ENCODE data around the gene TMEM141. TPM values are rescaled to one million over a fixed set of nuclear protein-coding genes. Genes with fewer than 3 reads are reported as not detected.
A peak's percentile ranks its signal among the peaks of the same experiment; 100 is the strongest.

Gene TMEM141
- total RNA-seq, 4 donors from 2014 or later: 43.1 to 88.1 (median 70.9) TPM

- TF ChIP-seq CTCF (IDR thresholded peaks at IDR 0.05): no peak
- DNase-seq (ENCODE audit: low spot score): peak; percentile 13
Observed at GRCh38 chr9:136806067-136806466, 14.9 kb downstream of the TMEM141 start.

GRCh38 chr9:136806631-136807201 is 15.6 kb downstream of the TMEM141 start:
- ATAC-seq (ENCODE audit: low FRiP score) (no peak), DNase-seq (ENCODE audit: low spot score) (peak; percentile 9)
- no peak for TF ChIP-seq CTCF (IDR thresholded peaks at IDR 0.05)

More at GRCh38 chr9:136806067-136806466, 14.9 kb downstream of the TMEM141 start:
- no peak for ATAC-seq (ENCODE audit: low FRiP score)

- ATAC-seq (ENCODE audit: low FRiP score): peak; percentile 87
- peak; percentile 20 for DNase-seq (ENCODE audit: low spot score)
- no peak for TF ChIP-seq CTCF (IDR thresholded peaks at IDR 0.05)
Observed at GRCh38 chr9:136807281-136808074, 16.3 kb downstream of the TMEM141 start, which contains the start of gene RABL6. RABL6 (plus strand) TSS chr9:136807948; CDS start chr9:136808197, 249 bp downstream.

- DNase-seq (ENCODE audit: low spot score) (no peak), ATAC-seq (ENCODE audit: low FRiP score) (peak; percentile 37)
- TF ChIP-seq CTCF (IDR thresholded peaks at IDR 0.05): no peak
Observed at GRCh38 chr9:136808075-136808805, 17.1 kb downstream of the TMEM141 start.

- no peak for ATAC-seq (ENCODE audit: low FRiP score)
- no peak for DNase-seq (ENCODE audit: low spot score)
- TF ChIP-seq CTCF (IDR thresholded peaks at IDR 0.05): no peak
Observed at GRCh38 chr9:136808806-136809158, 17.6 kb downstream of the TMEM141 start.

- TF ChIP-seq CTCF (IDR thresholded peaks at IDR 0.05): no peak
- ATAC-seq (ENCODE audit: low FRiP score): no peak
- no peak for DNase-seq (ENCODE audit: low spot score)
Observed at GRCh38 chr9:136814725-136815421, 23.7 kb downstream of the TMEM141 start.

Data from omental fat pad (tissue), 4 donors.